ENCODE results near the gene C7. TPM values are rescaled to one million over a fixed set of nuclear protein-coding genes. Genes with fewer than 3 reads are reported as not detected.

Gene C7
- total RNA-seq, 1 experiment from 2014 or later = not detected

Other genes starting within 250 kb of the C7 start
- gene PTGER4, start 229.6 kb upstream of the C7 start, total RNA-seq (2014; rRNA removed; shearing (Covaris generic); ENCODE audit: low replicate concordance) = 3.4 and 7.5 TPM in 2 replicates
- 8.8 and 9.4 TPM in 2 replicates for gene TTC33, start 153.5 kb upstream of the C7 start, total RNA-seq (2014; rRNA removed; shearing (Covaris generic); ENCODE audit: low replicate concordance)
- 19.8 and 83.2 TPM in 2 replicates for gene PRKAA1, start 111.1 kb upstream of the C7 start, total RNA-seq (2014; rRNA removed; shearing (Covaris generic); ENCODE audit: low replicate concordance)
- 118 and 170 TPM in 2 replicates for gene RPL37, start 74.3 kb upstream of the C7 start, total RNA-seq (2014; rRNA removed; shearing (Covaris generic); ENCODE audit: low replicate concordance)
- 0.06 TPM in 1 of 2 replicates, not detected in the other for gene CARD6, start 68.1 kb upstream of the C7 start, total RNA-seq (2014; rRNA removed; shearing (Covaris generic); ENCODE audit: low replicate concordance)
- not detected in 2 replicates for gene MROH2B, start 161.8 kb downstream of the C7 start, total RNA-seq (2014; rRNA removed; shearing (Covaris generic); ENCODE audit: low replicate concordance)